ENCODE measurements around the gene AOPEP. TPM values are rescaled to one million over a fixed set of nuclear protein-coding genes. Genes with fewer than 3 reads are reported as not detected.

AOPEP gene
- total and polyA plus RNA-seq, 9 of the 15 experiments (the other 6 are each of a cell fraction or from before 2014, with no cell fraction given): 4.5 to 19.3 (median 13.5) TPM

- TF ChIP-seq CEBPG (CRISPR knock-in tag; IDR thresholded peaks at IDR 0.05): peak; percentile 43; the same call in 1 of the 2 replicates
- 0 out of 4 replicates have a peak, but pooled peaks of 1 of the 2 experiments have one; percentile 24 for TF ChIP-seq CEBPG (tag; conservative IDR thresholded peaks at IDR 0.05 in 1 of 2, IDR thresholded peaks at IDR 0.05 in 1 of 2)
Observed at GRCh38 chr9:95096807-95097206, 370.3 kb downstream of the AOPEP start (continued).

- Histone ChIP-seq H3K79me2 (ENCODE audit: control insufficient read depth, insufficient read depth, low read length) (no peaks in the 10 kb centered on the region), H3K9me1 (ENCODE audit: control insufficient read depth, insufficient read depth, low read length) (no peaks in the 10 kb centered on the region), H3K9me3 (replicated peaks; ENCODE audit: control insufficient read depth, insufficient read depth, low read depth, low read length) (no peaks in the 10 kb centered on the region), H4K20me1 (replicated peaks; ENCODE audit: control insufficient read depth, insufficient read depth, low read length) (peaks cover 4% of the 10 kb centered on the region; the same call in 1 of the 2 replicates), H3K27ac (ENCODE audit: extremely low read depth, low read depth, low read length) (no peak overlapping the region), H3K9ac (ENCODE audit: insufficient read depth in 1 of 2, low read depth in 2 of 2, low read length in 2 of 2) (no peak overlapping the region), H3K4me2 (ENCODE audit: insufficient read depth, low read length) (no peak overlapping the region), H3K4me3 (no peak overlapping the region), H2AFZ (ENCODE audit: low read depth, low read length) (no peak overlapping the region), H3K27me3 (ENCODE audit: control insufficient read depth in 2 of 2, insufficient read depth in 2 of 2, low read length in 2 of 2) (no peaks in the 10 kb centered on the region), H3K4me1 (replicated peaks in 1 of 2; ENCODE audit: control insufficient read depth in 2 of 2, insufficient read depth in 2 of 2, low read length in 2 of 2) (peaks cover 0 to 16% of the 10 kb centered on the region in 2 experiments; a peak in 2 of 5 replicates), H3K36me3 (ENCODE audit: control insufficient read depth, insufficient read depth, low read length) (peaks cover 10% of the 10 kb centered on the region; the same call in 1 of the 3 replicates)
- FAIRE-seq: no peak
- POLR2A ChIA-PET: no interaction called here
- intact Hi-C loops (cut with micrococcal nuclease): loop anchor here (10.0 kb wide), 1 partner anchor 312 kb away; no protein-coding TSS in a partner anchor
- 57% methylated on average over 7 of the region's 7 CpGs for WGBS (ENCODE audit: insufficient coverage, low coverage, missing lambda C conversion rate)
- BruUV-seq (replicated peaks): no TSS peak
- in situ Hi-C loops (cut with MboI): no loop called here
- no peak for ATAC-seq
- TF ChIP-seq PHTF2 (CRISPR knock-in tag; IDR thresholded peaks at IDR 0.05): no peak
- no peak for DNase-seq (ENCODE audit: extremely low read depth in 1 of 4, low spot score in 3 of 4)
- CTCF ChIA-PET (ENCODE audit: low intra/inter-chr PET ratio): interaction anchor here (1.2 kb wide), 1 partner anchor 314 kb away, joined by 4 read pairs; no protein-coding TSS in a partner anchor
Observed at GRCh38 chr9:95097279-95097678, 370.8 kb downstream of the AOPEP start.

All from K562 (cell line).